ENCODE measurements around the gene KYAT1.

KYAT1 gene

GRCh38 chr9:128903871-128904620 is 22.3 kb upstream of the KYAT1 start:
- Histone ChIP-seq H3K4me3 (ENCODE audit: low read depth, low read length) (no peak overlapping the region), H3K27ac (no peak overlapping the region), H3K27me3 (ENCODE audit: insufficient read depth, low read depth, severe bottlenecking) (no peaks in the 10 kb centered on the region), H3K9me3 (ENCODE audit: severe bottlenecking) (no peaks in the 10 kb centered on the region), H3K36me3 (peaks cover 29% of the 10 kb centered on the region)
- DNase-seq, result no peak
- TF ChIP-seq CTCF (IDR thresholded peaks at IDR 0.05; ENCODE audit: low read depth, low read length), result no peak

- no peak for TF ChIP-seq CTCF (IDR thresholded peaks at IDR 0.05; ENCODE audit: low read depth, low read length)
- no peak overlapping the region for H3K27ac ChIP-seq
Observed at GRCh38 chr9:128903079-128903461, 21.3 kb upstream of the KYAT1 start.

GRCh38 chr9:128902351-128903078 is 20.8 kb upstream of the KYAT1 start:
- Histone ChIP-seq H3K27me3 (ENCODE audit: insufficient read depth, low read depth, severe bottlenecking) (no peaks in the 10 kb centered on the region), H3K4me3 (ENCODE audit: low read depth, low read length) (no peak overlapping the region), H3K27ac (no peak overlapping the region), H3K9me3 (ENCODE audit: severe bottlenecking) (no peaks in the 10 kb centered on the region), H3K36me3 (peaks cover 24% of the 10 kb centered on the region)
- no peak for DNase-seq
- TF ChIP-seq CTCF (IDR thresholded peaks at IDR 0.05; ENCODE audit: low read depth, low read length), result no peak

More at GRCh38 chr9:128903079-128903461, 21.3 kb upstream of the KYAT1 start:
- no peaks in the 10 kb centered on the region for H3K9me3 ChIP-seq (ENCODE audit: severe bottlenecking)
- no peaks in the 10 kb centered on the region for H3K27me3 ChIP-seq (ENCODE audit: insufficient read depth, low read depth, severe bottlenecking)
- peaks cover 27% of the 10 kb centered on the region for H3K36me3 ChIP-seq
- H3K4me3 ChIP-seq (ENCODE audit: low read depth, low read length), result no peak overlapping the region
- DNase-seq, result no peak

GRCh38 chr9:128901822-128902221 is 20.1 kb upstream of the KYAT1 start:
- Histone ChIP-seq H3K27ac (no peak overlapping the region), H3K4me3 (ENCODE audit: low read depth, low read length) (no peak overlapping the region), H3K36me3 (peaks cover 24% of the 10 kb centered on the region), H3K27me3 (ENCODE audit: insufficient read depth, low read depth, severe bottlenecking) (no peaks in the 10 kb centered on the region), H3K9me3 (ENCODE audit: severe bottlenecking) (no peaks in the 10 kb centered on the region)
- no peak for TF ChIP-seq CTCF (IDR thresholded peaks at IDR 0.05; ENCODE audit: low read depth, low read length)
- DNase-seq, result no peak

- no peak overlapping the region for H3K27ac ChIP-seq
- no peak for DNase-seq
- H3K9me3 ChIP-seq (ENCODE audit: severe bottlenecking), result no peaks in the 10 kb centered on the region
- peaks cover 24% of the 10 kb centered on the region for H3K36me3 ChIP-seq
- H3K27me3 ChIP-seq (ENCODE audit: insufficient read depth, low read depth, severe bottlenecking), result no peaks in the 10 kb centered on the region
- no peak for TF ChIP-seq CTCF (IDR thresholded peaks at IDR 0.05; ENCODE audit: low read depth, low read length)
- H3K4me3 ChIP-seq (ENCODE audit: low read depth, low read length), result no peak overlapping the region
Observed at GRCh38 chr9:128901379-128901778, 19.6 kb upstream of the KYAT1 start.

All from WERI-Rb-1 (cell line).